HG03066 (cell line): ENCODE measurements around the gene CSRNP3.

Experiments used
- ATAC-seq: cut with Tn5 transposase; IDR thresholded peaks from one replicate; pipeline ENCODE4 v1.9.1; 2021; ENCODE audit warnings: low read depth; ENCODE audit not compliant: unreplicated experiment

The CSRNP3 gene

DNA sequence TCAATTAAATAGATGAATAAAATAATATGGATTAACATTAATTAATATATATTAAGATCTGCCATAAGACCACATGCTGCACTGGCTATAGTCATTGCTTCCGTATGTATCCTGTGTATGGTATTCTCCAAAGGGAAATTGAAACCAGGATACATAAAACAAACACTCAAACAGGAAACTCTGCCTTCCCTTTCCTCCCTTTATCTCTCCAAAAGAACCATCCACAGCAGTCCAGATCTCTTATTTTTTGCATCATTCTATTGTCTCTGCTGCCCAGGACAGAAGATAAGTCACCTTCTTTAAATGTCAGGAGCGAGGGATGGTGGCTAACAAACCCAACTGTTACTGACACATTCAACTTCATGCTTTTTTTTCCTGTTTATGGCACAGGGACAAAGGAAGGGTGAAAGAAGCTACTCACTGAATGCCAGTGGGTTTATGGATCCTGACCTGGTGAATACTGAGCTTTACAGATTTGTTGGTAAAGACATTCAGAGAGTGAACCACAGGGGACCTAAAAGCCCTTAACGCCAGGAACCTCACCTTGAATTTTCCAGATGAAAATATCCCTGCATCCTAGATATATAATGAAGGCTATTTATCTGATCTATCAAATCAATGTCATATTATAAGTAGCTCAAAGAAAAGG, 67.5 kb downstream of the CSRNP3 start:
- ATAC-seq: no peak

DNA sequence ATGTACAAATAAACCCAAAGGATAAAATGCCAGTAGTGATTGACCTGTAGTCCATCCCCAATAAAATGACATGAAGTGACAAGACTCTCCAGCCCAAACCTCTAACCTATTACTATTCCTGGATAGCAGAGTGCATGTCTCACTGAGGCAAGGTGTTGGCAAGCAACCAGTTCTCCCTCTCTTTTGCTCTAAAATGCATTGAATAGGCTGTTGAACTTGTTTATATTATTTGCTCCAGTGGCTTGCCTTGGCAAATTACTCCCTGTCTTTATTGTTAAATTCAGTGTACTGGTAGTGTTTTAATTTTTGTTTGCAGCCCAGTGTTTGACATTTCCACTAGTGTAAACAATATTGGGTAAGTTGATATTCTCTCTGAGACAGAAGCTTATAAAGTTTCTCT, 70.5 kb downstream of the CSRNP3 start:
- no peak for ATAC-seq

DNA sequence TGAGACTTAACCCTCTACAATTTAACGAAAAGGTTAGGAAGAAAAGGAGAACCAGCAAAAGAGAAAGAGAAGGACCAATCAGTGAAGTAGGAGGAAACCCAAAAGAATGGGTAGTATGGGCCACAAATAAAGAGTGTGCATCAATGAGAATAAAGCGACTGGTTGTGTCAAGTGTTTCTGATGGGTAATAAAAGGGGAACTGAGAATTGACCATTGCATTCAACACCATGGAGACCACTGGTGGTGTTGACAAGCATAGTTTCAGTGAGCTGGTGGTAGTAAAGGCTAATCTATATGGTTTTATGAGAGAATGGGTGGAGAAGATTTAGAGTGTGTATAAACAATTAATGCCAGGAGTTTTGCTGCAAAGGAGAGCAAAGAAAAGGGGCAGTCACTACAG, 75.4 kb downstream of the CSRNP3 start:
- peak; percentile 96 for ATAC-seq

DNA sequence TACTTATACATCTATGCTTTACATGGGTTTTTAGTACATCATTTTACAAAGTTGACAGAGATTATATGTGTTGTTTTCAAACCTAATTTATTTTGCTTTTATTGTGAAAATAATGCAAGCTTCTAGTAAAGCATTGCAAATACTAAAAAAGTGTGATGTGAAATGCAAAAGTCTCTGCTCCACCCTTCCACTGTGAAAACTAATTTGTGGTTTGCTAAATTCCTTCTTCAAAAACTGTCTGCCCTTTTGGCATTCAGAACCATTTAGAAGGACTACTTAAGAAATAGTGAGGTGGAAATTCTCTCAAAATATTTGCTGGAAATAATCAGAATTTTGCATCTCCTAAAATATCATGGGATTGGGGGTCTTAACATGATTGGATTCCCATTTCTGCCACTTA, 78.4 kb downstream of the CSRNP3 start:
- no peak for ATAC-seq

DNA sequence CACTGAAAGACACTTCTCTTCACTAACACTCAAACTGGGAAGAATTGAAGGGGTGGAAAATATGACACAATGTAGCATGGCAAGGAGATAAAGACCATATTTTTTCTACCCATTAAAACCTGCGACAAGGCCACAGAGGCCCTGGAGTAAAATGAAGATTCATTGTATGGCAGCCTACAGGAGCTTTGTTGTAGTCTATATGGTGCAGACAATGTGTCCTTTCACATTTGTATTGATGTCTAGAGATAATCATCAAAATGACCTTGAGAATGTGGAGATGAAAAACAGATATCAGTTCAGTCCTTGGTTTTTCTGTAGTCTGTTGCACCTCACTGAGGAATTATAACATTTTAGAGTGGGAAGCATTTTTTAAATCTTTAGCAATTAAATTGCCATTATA, 80.1 kb downstream of the CSRNP3 start:
- ATAC-seq: no peak

DNA sequence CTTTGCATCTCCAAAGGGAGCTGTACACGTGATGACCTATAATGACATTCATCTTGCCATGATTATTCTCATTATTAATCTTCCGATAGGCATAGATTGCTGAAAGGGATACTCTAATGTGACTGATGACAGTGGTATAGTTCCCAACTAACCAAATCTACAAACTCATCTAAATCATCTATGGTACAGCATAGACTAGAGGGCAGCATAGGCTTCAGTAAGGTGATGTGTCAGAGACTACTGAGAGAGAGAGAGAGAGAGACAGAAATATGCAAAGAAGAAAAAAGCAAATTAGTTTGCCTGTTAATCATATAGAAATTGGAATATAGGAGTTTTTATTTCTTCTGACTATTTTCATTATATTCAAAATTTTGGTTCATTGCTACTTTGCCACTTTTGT, 89.3 kb downstream of the CSRNP3 start:
- ATAC-seq: no peak

DNA sequence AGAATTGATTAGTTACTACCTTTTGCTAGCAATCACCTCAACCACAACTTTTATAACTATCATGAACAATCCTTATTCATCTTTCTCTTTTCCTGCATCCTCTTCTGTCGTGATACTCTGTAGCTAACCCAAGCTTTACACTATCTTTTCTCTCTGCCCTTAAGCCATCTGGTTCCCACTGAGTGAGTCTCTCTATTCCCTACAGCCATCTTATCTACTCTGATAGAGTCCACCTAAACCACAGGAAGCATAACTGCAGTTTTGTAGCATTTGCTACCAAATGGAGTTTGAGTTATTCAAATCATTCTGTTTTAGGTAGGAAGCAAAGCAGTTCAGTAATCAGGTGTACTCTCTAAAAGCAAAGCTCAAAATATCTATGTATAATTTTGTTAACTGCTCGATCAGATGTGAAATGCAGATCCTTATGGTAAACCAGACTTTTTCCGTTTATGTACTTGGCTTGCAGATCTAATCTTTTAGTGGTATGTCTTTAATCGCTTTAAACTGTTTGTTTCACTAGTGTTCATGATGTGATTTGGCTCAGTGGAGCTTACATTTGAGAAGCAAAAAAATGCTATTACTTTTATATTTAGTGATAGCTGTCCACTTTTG, 91.0 kb downstream of the CSRNP3 start:
- ATAC-seq: no peak

DNA sequence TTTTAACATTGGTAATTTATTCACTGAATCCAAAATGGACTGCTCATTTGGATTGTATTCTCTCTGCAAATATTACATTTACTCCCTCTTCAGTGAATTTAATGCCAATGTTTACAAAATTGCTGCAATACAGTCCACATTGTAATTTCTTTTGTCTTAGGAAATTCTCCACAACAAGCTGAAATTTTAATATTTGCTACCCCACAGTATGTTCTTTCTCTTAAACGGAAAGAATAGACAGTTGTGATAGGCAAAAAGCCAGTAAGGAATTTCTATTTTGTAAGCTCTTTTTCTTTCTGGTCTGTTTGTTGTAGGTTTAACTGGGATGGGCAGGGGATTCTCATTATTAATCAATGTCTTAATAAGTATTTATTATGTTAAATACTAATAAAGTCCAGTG, 92.0 kb downstream of the CSRNP3 start:
- ATAC-seq: no peak

DNA sequence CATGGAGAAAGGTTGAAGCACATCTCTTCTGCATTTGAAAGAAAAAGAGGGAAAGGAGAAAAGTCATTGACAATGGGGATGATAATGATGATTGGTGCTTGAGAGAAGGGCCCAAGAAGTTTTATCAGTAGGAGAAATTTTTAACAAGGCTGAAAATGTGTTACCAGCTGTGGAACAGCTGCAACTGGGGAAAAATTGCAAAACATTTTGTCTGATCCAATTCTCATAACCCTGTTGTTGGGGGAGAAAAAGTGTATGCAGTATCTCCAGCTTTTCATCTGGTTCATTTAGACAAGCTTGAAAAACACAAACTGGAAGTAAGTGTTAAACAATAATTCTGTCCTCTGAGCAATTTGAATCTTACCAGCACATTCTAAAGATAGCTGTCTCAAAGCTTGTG, 92.7 kb downstream of the CSRNP3 start:
- ATAC-seq: no peak

DNA sequence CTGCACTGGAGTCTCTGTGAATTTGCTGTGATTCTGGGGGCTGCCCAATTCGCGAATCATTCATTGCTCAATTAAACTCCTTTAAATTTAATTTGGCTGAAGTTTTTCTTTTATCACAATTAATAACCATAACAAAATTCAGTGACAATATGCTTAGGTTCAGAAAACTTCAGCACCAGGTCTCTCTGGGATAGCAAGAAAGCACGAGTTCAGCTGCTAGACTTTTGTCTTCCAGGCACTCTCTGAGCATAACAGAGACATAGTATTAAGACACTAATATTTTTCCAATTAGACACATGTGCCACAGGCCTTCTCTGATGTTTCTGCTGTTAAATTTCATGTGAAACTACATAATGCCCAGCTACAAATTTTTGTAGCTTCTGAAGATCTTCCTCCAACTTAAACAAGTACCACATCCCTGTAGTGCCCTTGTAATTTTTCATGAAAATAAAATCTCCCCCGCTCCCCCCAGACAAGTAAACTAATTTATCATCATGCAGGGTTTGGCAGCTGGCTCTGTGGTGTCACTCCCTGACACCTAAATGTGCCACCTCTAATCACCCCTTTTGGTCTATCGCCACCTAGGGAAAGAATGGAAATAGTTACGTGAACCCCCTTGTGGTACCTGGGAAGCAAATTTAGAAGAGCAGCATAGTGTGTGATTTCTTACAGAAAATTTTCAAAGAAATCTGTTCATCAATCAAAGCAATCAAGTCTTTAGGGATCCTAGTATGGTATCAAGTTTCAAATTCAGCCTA, 94.1 kb downstream of the CSRNP3 start:
- no peak for ATAC-seq

DNA sequence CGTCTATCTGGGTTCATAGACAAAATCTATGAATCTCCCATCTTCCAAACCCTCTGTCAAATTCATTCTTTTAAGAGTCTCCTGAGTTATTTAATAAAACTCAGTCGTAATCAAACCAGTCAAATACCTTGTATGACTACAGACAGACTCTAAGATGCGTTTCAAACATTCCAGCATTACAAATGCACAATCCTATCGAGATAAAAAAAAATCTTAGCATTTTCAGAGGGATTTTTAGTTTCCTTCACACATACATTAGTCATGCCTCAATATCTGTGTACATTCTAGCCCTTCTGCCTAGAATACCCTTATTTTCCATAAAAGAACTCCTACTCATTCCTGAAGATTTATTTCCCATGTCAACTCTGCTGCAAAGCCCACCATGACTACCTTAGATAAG, 96.5 kb downstream of the CSRNP3 start:
- no peak for ATAC-seq

DNA sequence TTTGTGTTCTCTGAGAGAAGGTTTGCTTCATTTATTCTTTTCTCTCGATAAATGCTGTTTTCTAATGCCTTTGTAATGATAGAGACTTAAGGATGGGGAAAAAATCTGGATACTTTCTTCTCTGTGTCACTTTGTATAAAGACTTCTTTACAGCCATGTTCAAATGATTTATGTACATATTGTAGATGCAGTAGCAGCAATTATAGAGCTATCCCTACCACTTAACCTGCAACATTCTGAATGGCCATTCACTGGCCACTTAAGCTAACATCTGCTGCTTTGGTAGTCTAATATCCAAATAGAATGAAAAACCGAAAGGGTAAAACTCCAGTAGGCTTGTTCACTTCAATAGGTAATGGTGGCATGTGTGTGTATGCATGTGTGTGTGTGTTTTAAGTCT, 97.8 kb downstream of the CSRNP3 start:
- ATAC-seq: no peak

DNA sequence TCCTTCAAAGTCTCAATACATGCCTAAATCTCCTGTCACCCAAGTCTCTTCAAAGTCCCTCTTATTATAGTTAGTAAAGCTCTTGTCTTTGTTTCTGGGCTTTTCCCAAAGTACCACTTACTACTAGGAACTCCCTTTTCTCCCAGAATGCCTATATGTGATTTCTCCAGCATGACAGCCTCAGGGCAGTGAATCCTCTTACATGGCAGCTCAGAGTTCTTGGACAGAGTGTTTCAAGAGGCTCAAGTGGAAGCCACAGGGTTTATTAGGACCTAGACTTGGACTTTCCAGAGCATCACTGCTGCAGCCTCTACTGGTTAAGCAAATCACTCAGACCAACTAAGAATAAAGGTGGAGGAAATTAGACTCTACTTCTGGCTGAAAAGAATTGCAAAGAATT, 98.9 kb downstream of the CSRNP3 start:
- ATAC-seq: no peak

DNA sequence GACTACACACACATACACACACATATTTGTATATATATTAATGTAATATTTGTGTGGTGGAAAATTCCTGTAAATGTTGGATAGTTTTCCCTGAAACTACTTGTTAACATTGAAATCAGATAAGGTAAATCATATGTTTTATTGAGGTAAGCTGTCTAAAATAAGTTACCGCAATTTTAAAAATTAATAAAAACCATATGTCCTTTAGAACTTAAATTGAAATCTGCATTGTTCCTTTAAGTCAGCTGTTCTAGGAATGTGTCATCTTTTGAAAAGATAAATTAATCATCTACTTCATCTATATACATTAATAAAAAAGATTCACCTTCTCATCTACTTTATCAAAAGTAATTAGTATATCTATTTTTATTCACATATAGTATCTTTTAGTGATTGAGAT, 102.0 kb downstream of the CSRNP3 start:
- ATAC-seq: no peak

DNA sequence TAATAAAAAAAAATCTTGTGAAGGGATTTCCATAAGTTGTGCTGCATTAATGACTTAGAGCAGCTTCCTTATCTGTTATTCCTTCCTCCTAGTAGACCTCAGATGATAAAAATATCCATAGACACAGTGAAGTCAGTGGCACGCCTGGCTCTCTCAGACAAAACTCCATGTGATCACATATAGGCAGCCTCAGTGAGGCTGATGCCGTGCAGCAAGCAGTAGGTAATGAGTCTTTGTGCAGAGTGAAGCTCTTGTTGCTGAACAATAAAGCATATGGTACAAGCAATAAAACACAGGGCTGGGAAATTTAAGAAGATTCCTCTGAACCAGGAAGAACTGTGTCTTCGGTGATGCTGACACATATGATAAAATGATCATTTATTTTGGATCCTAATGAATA, 102.7 kb downstream of the CSRNP3 start:
- no peak for ATAC-seq

DNA sequence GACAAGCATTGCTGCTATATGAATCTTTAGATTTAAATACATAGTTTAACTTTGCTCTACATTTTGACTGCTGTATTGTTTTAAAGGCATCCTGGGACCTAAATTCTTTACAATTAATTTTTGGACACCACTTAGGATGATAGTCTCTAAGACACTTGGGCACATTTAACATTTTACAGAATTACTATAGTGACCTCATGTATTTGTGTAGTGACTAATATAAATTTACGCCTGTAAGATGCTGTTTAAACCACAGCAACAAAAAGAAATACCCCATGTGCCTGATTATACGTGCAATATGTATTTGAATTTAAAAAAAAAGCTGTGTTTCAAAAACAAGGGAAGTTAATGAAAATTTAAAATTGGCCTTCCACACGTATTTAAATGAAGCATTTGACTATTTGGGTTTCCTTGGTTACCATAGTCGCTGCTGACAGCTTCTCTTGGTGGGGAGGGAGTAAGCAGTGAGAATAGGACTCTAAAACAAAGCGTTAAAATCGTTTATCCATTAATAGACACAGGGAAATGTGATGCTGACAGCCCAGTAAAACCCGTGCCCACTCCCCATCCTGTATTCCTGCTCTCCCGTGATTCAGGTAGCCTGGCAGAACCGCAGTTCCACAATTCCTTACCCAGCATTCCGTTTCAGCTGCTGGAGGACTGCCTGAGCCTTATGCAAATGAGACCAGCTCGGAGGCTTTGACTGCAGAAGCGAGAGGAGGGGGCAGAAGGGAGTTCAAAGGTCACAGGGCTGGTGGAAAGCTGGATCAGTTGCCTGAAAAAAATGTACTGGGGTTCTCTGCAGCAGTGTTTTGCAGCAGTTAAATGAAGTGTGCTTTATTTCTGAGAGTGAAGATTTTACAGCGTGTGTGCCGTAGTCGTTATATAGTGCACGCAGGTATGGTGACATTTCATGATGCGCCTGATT, 104.3 kb downstream of the CSRNP3 start:
- ATAC-seq: no peak

DNA sequence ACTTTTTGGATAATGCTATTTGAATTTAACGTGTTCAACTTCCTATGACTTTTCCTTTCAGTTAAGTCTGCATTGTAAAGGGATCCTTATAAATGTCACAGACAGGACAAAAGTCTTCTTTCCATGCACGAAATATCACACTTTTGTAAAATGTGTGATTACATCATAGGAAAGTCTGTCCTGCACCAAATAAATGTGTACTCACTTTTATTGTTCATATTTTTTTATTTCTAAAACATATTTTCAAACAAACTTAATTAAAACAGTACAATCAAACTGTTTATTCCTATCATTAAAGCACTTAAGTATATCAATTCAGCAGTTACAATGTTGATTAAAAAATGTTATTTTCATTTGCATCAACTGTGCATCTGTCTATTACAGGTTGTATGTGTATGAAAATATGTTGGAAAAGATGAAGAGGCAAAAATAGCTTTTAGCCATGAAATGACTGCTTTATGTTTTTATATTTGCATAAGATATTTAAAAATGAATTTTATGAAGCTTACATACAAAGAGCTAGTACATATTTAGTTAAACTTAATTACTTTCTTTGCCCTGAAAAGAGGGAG, 105.6 kb downstream of the CSRNP3 start:
- ATAC-seq: no peak

DNA sequence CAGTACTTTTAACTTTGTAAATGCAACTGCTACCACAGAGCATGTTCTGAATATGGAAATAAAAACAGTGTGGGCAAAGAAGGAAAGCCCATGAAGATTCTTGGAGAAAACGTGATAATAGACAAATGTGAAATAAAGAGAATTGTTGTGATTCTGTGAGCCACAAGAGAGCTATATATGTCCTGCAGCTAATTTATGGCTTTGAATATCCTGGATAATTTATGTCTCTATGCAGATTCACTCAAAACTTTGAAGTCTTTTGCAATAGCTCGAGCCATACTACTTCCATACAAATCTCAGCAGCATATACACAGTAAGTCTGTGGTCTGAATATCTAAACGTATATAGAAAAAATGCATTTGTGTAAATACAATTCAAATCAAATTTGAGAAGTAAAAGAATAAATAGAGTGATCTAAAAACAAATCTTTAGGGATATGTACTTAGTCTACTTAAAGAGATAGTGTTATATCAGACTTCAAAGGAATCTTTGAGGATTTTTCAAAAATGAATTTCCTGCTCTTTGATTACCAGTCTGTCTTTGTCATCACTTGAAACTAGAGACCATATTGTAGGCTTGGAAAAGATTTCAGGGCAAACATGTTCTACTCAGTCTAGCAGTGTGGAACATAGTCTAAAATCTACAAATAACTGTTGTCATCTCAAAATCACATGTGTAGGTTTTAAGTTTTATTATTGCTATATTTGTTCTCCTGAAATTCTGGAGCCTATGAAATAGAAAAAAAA, 107.1 kb downstream of the CSRNP3 start:
- no peak for ATAC-seq

DNA sequence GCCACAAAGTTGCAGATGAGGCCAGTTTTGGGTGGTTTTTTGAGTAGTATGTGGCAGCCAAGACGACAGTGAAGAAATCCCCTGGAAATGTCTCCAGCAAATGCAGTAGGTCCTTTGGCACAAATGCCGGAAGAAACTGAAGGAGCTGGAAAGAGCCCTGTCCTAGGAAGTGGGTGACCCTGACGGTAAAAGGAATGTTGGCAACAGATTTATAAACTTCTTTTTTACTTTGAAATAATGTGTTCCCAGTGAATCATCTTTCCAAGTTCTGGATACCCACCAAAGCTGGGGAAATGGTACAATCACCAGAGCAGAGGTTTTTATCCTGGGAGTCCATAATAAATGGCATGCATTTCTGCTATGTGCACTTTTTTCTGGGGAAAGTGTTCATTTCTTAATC, 112.9 kb downstream of the CSRNP3 start:
- ATAC-seq: no peak
